Natural killer cell (primary cell): Measurements from ENCODE around the gene SGTB. TPM values are rescaled to one million over a fixed set of nuclear protein-coding genes. Genes with fewer than 3 reads are reported as not detected.

Experiments
- ATAC-seq, 3 donors: fragments of 150-1000 bp in 2 of 3; fragments of 200-7000 bp in 1 of 3; cut with Tn5 transposase; 1 replicate in 1 of 3; 2 replicates in 2 of 3; pipeline ENCODE4 v1.10.0; 2021; ENCODE audit warnings: mild to moderate bottlenecking in 2 of 3, moderate library complexity in 2 of 3
- DNase-seq, 2 donors: peaks; one replicate each; pipeline versions ENCODE4 v3.0.0 to v3.0.0-alpha.2; 2013 to 2021; ENCODE audit warnings: mixed read lengths in 1 of 2
- H3K27ac ChIP-seq: one replicate; pipeline ENCODE4 v1.5.1; 2013; ENCODE audit warnings: mild to moderate bottlenecking, low read length
- H3K27me3 ChIP-seq: one replicate; pipeline ENCODE4 v1.6.1; 2013; ENCODE audit warnings: low read length; ENCODE audit not compliant: control insufficient read depth, insufficient read depth
- H3K36me3 ChIP-seq: one replicate; pipeline ENCODE4 v1.6.1; 2013; ENCODE audit warnings: low read length; ENCODE audit not compliant: control insufficient read depth, insufficient read depth
- H3K4me1 ChIP-seq: one replicate; pipeline ENCODE4 v1.6.1; 2013; ENCODE audit warnings: low read length; ENCODE audit not compliant: control insufficient read depth, insufficient read depth
- H3K4me3 ChIP-seq: one replicate; pipeline ENCODE4 v1.5.1; 2013; ENCODE audit warnings: low read length
- H3K9me3 ChIP-seq: one replicate; pipeline ENCODE4 v1.6.1; 2013; ENCODE audit warnings: low read length; ENCODE audit not compliant: control insufficient read depth, insufficient read depth
- H3K27ac Mint-ChIP-seq, 2 donors: one replicate each; pipeline ENCODE4 v1.8.0; 2022; ENCODE audit warnings: mild to moderate bottlenecking in 2 of 2, mixed read lengths in 2 of 2, moderate library complexity in 1 of 2
- H3K27me3 Mint-ChIP-seq, 2 donors: one replicate each; pipeline ENCODE4 v1.8.0; 2022; ENCODE audit warnings: low read depth in 2 of 2, mixed read lengths in 2 of 2
- H3K36me3 Mint-ChIP-seq: one replicate; pipeline ENCODE4 v1.8.0; 2022; ENCODE audit warnings: mixed read lengths
- H3K4me1 Mint-ChIP-seq, 2 donors: one replicate each; pipeline ENCODE4 v1.8.0; 2022; ENCODE audit warnings: mixed read lengths in 2 of 2
- H3K4me3 Mint-ChIP-seq: one replicate; pipeline ENCODE4 v1.8.0; 2022; ENCODE audit warnings: mild to moderate bottlenecking, moderate library complexity, mixed read lengths
- H3K9me3 Mint-ChIP-seq, 2 donors: one replicate each; pipeline ENCODE4 v1.8.0; 2022; ENCODE audit warnings: mixed read lengths in 2 of 2
- WGBS: methylation state at CpG from one replicate; pipeline ENCODE4 v1.1.7; 2013; ENCODE audit warnings: missing lambda C conversion rate; ENCODE audit not compliant: insufficient coverage; 5-methylcytosine and 5-hydroxymethylcytosine counted together
- intact Hi-C: fragments of 100-400 bp; cut with micrococcal nuclease; formaldehyde crosslinking; loops from one replicate; pipeline ENCODE4 v1.14.2; 2022
- total RNA-seq, 4 donors: library from RNA; stranded (reverse); fragments of 120-200 nt in 1 of 4; gene quantifications; one replicate each; pipeline versions ENCODE4 v1.2.3 to v1.2.4, GENCODE V29; 2013 to 2022
- TF ChIP-seq, protein P1 (sequence below): fragments of 200-600 bp; IDR thresholded peaks from one replicate; pipeline ENCODE4 v1.8.0; 2022; ENCODE audit warnings: antibody characterized with exemption

Gene SGTB
- total RNA-seq, 3 donors from 2014 or later (not counting 1 experiment from before 2014, with no cell fraction given), result 6.9 to 12.0 (median 10.0) TPM

- H3K27ac Mint-ChIP-seq, result no peak overlapping the region
- no peak overlapping the region for H3K27ac ChIP-seq
- ATAC-seq, result peak; percentile 89 to 100 (median 100)
- no peak overlapping the region for H3K4me3 ChIP-seq
- TF ChIP-seq, protein P1, sequence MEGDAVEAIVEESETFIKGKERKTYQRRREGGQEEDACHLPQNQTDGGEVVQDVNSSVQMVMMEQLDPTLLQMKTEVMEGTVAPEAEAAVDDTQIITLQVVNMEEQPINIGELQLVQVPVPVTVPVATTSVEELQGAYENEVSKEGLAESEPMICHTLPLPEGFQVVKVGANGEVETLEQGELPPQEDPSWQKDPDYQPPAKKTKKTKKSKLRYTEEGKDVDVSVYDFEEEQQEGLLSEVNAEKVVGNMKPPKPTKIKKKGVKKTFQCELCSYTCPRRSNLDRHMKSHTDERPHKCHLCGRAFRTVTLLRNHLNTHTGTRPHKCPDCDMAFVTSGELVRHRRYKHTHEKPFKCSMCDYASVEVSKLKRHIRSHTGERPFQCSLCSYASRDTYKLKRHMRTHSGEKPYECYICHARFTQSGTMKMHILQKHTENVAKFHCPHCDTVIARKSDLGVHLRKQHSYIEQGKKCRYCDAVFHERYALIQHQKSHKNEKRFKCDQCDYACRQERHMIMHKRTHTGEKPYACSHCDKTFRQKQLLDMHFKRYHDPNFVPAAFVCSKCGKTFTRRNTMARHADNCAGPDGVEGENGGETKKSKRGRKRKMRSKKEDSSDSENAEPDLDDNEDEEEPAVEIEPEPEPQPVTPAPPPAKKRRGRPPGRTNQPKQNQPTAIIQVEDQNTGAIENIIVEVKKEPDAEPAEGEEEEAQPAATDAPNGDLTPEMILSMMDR, result peak; percentile 62
- WGBS, result 43% methylated on average over 2 of the region's 2 CpGs
- H3K4me3 Mint-ChIP-seq, result no peak overlapping the region
- no peaks in the 10 kb centered on the region for H3K36me3 ChIP-seq
- H3K27me3 ChIP-seq, result no peaks in the 10 kb centered on the region
- peak; percentile 34 to 83 for DNase-seq
- intact Hi-C loops, result loop anchor here (2.0 to 10.0 kb wide), 5 partner anchors 164 to 996 kb away; partner anchors contain the start of genes ERBIN and SREK1
- H3K9me3 Mint-ChIP-seq, result no peaks in the 10 kb centered on the region
- peaks cover 6% of the 10 kb centered on the region in 2 donors for H3K4me1 Mint-ChIP-seq
- H3K27me3 Mint-ChIP-seq, result peaks cover 0 to 9% of the 10 kb centered on the region in 2 donors
- no peaks in the 10 kb centered on the region for H3K9me3 ChIP-seq
- peaks cover 8% of the 10 kb centered on the region for H3K4me1 ChIP-seq
- H3K36me3 Mint-ChIP-seq, result no peaks in the 10 kb centered on the region
Observed at GRCh38 chr5:65760504-65761275, 38.8 kb upstream of the SGTB start.

GRCh38 chr5:65758546-65759144 is 36.7 kb upstream of the SGTB start:
- no peaks in the 10 kb centered on the region for H3K9me3 ChIP-seq
- TF ChIP-seq, protein P1, result no peak
- H3K27ac ChIP-seq, result no peak overlapping the region
- DNase-seq (no peak), ATAC-seq (no peak)
- peaks cover 8% of the 10 kb centered on the region for H3K4me1 ChIP-seq
- Mint-ChIP-seq H3K4me3 (no peak overlapping the region), H3K27ac (no peak overlapping the region), H3K9me3 (no peaks in the 10 kb centered on the region), H3K4me1 (peaks cover 6% of the 10 kb centered on the region in 2 donors), H3K27me3 (peaks cover 0 to 9% of the 10 kb centered on the region in 2 donors), H3K36me3 (no peaks in the 10 kb centered on the region)
- WGBS, result 65% methylated on average over 4 of the region's 4 CpGs
- H3K36me3 ChIP-seq, result no peaks in the 10 kb centered on the region
- H3K27me3 ChIP-seq, result no peaks in the 10 kb centered on the region
- intact Hi-C loops, result no loop called here
- no peak overlapping the region for H3K4me3 ChIP-seq

DNA sequence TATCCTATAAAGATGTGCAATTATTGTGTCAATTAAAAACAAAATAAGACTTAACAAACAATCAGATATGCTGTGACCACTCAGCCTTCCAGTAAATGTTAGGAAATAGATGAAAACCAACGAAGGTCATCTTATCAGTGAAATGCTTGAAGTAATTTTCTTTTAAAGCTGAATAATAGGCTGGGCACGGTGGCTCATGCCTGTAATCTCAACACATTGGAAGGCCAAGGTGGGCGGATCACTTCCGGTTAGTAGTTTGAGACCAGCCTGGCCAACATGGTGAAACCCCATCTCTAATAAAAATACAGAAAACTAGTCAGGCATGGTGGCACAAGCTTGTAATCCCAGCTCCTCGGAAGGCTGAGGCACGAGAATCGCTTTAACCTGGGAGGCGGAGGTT is 31.3 kb upstream of the SGTB start:
- H3K4me1 Mint-ChIP-seq, result no peaks in the 10 kb centered on the region
- Histone ChIP-seq H3K4me1 (no peaks in the 10 kb centered on the region), H3K27ac (no peak overlapping the region), H3K27me3 (no peaks in the 10 kb centered on the region), H3K9me3 (no peaks in the 10 kb centered on the region), H3K36me3 (no peaks in the 10 kb centered on the region), H3K4me3 (no peak overlapping the region)
- H3K4me3 Mint-ChIP-seq, result no peak overlapping the region
- intact Hi-C loops, result no loop called here
- WGBS, result 87% methylated on average over 7 of the region's 8 CpGs
- H3K36me3 Mint-ChIP-seq, result no peaks in the 10 kb centered on the region
- H3K9me3 Mint-ChIP-seq, result no peaks in the 10 kb centered on the region
- DNase-seq (no peak), ATAC-seq (no peak)
- TF ChIP-seq, protein P1, result no peak
- H3K27ac Mint-ChIP-seq, result no peak overlapping the region
- H3K27me3 Mint-ChIP-seq, result peaks cover 2 to 11% of the 10 kb centered on the region in 2 donors
